GM13977 (cell line): ENCODE results near the gene GTF2H4.
"Not testable (repeated sequence)": the region's sequence is repeated elsewhere in the genome, so short reads cannot be mapped to it uniquely, and the experiment has no call there.

Experiments
- DNase-seq: peaks from one replicate; pipeline ENCODE4 v3.0.0; 2012; ENCODE audit warnings: low spot score
- CTCF ChIP-seq: IDR thresholded peaks from 2 replicates; pipeline ENCODE4 v1.5.1; 2012; ENCODE audit warnings: mild to moderate bottlenecking, control low read depth; ENCODE audit not compliant: insufficient read depth; ENCODE audit errors: extremely low read depth, missing control alignments
- in situ Hi-C: fragments of 300-500 bp; cut with MboI; formaldehyde crosslinking; loops from one replicate; pipeline ENCODE4 v1.12.0; 2022; ENCODE audit warnings: low sequenced_read_pairs, low pct_unique_long_range_greater_than_20kb, mixed read lengths, inconsistent platforms; ENCODE audit not compliant: unreplicated experiment

The GTF2H4 gene

GRCh38 chr6:30922447-30922852 is 14.4 kb downstream of the GTF2H4 start:
- in situ Hi-C loops = no loop called here
- no peak for DNase-seq
- TF ChIP-seq CTCF = no peak

GRCh38 chr6:30924040-30924627 is 16.1 kb downstream of the GTF2H4 start:
- in situ Hi-C loops, DNase-seq: not testable (repeated sequence)

- DNase-seq = no peak
- in situ Hi-C loops = no loop called here
- TF ChIP-seq CTCF = no peak
These were observed 18.6 kb downstream of the GTF2H4 start for GRCh38 chr6:30926644-30927043.

GRCh38 chr6:30927080-30927479 is 19.1 kb downstream of the GTF2H4 start:
- in situ Hi-C loops, DNase-seq: not testable (repeated sequence)

GRCh38 chr6:30928677-30929076 is 20.7 kb downstream of the GTF2H4 start:
- no peak for TF ChIP-seq CTCF
- in situ Hi-C loops = no loop called here
- DNase-seq = no peak

GRCh38 chr6:30930506-30930905 is 22.5 kb downstream of the GTF2H4 start:
- no peak for DNase-seq
- in situ Hi-C loops = no loop called here
- no peak for TF ChIP-seq CTCF

- in situ Hi-C loops = no loop called here
- TF ChIP-seq CTCF = no peak
- no peak for DNase-seq
These were observed 23.3 kb downstream of the GTF2H4 start for GRCh38 chr6:30931272-30931671.

- TF ChIP-seq CTCF = no peak
- DNase-seq = no peak
- in situ Hi-C loops = no loop called here
These were observed 24.1 kb downstream of the GTF2H4 start, which contains the start of gene SFTA2 for GRCh38 chr6:30931969-30932645. Gene SFTA2, minus strand, starts transcription at chr6:30932170. Its CDS starts 74 bp downstream, at chr6:30932096.
